Glutamatergic neuron (in vitro differentiated cells): ENCODE measurements around the gene BEAN1. TPM values are rescaled to one million over a fixed set of nuclear protein-coding genes. Genes with fewer than 3 reads are reported as not detected.
"Not testable (repeated sequence)": the region's sequence is repeated elsewhere in the genome, so short reads cannot be mapped to it uniquely, and the experiment has no call there.

ENCODE experiments used
- DNase-seq: peaks from one replicate; pipeline ENCODE4 v3.0.0; 2022
- H3K27ac Mint-ChIP-seq: one replicate; pipeline ENCODE4 v1.8.0; 2020; ENCODE audit warnings: mild to moderate bottlenecking, mixed read lengths, inconsistent platforms; ENCODE audit not compliant: unreplicated experiment
- H3K27me3 Mint-ChIP-seq: one replicate; pipeline ENCODE4 v1.8.0; 2020; ENCODE audit warnings: mild to moderate bottlenecking, moderate library complexity, mixed read lengths, inconsistent platforms; ENCODE audit not compliant: unreplicated experiment
- H3K36me3 Mint-ChIP-seq: one replicate; pipeline ENCODE4 v1.8.0; 2020; ENCODE audit warnings: mild to moderate bottlenecking, mixed read lengths, inconsistent platforms; ENCODE audit not compliant: unreplicated experiment
- H3K4me1 Mint-ChIP-seq: one replicate; pipeline ENCODE4 v1.8.0; 2020; ENCODE audit warnings: mild to moderate bottlenecking, low read depth, mixed read lengths, inconsistent platforms; ENCODE audit not compliant: unreplicated experiment
- H3K4me3 Mint-ChIP-seq: one replicate; pipeline ENCODE4 v1.8.0; 2020; ENCODE audit warnings: mild to moderate bottlenecking, mixed read lengths, inconsistent platforms; ENCODE audit not compliant: unreplicated experiment
- H3K9me3 Mint-ChIP-seq: one replicate; pipeline ENCODE4 v1.8.0; 2020; ENCODE audit warnings: mild to moderate bottlenecking, moderate library complexity, mixed read lengths, inconsistent platforms; ENCODE audit not compliant: unreplicated experiment
- total RNA-seq: library from RNA; stranded (reverse); fragmentation: NEBNext Ultra II Directional; extraction: Animal tissue kit (Norgen Biotek cat#: 25700); gene quantifications from one replicate; pipeline ENCODE4 v1.2.1, GENCODE V29; 2021; ENCODE audit not compliant: unreplicated experiment
- TF ChIP-seq, protein P1 (sequence below): fragments of 200-600 bp; sonication (generic); IDR thresholded peaks from one replicate; pipeline ENCODE4 v1.5.0; 2021; ENCODE audit not compliant: partially characterized antibody, unreplicated experiment

Gene BEAN1
- total RNA-seq, 1 donor from 2014 or later = 1.8 TPM

GRCh38 chr16:66511602-66512271, 84.6 kb downstream of the BEAN1 start:
- Mint-ChIP-seq H3K27me3 (peaks cover 15% of the 10 kb centered on the region), H3K4me3 (peak overlapping the region; percentile 73), H3K36me3 (peaks cover 6% of the 10 kb centered on the region), H3K9me3 (peaks cover 10% of the 10 kb centered on the region), H3K4me1 (peaks cover 25% of the 10 kb centered on the region), H3K27ac (peak overlapping the region; percentile 98)
- peak; percentile 69 for DNase-seq
- TF ChIP-seq, protein P1, sequence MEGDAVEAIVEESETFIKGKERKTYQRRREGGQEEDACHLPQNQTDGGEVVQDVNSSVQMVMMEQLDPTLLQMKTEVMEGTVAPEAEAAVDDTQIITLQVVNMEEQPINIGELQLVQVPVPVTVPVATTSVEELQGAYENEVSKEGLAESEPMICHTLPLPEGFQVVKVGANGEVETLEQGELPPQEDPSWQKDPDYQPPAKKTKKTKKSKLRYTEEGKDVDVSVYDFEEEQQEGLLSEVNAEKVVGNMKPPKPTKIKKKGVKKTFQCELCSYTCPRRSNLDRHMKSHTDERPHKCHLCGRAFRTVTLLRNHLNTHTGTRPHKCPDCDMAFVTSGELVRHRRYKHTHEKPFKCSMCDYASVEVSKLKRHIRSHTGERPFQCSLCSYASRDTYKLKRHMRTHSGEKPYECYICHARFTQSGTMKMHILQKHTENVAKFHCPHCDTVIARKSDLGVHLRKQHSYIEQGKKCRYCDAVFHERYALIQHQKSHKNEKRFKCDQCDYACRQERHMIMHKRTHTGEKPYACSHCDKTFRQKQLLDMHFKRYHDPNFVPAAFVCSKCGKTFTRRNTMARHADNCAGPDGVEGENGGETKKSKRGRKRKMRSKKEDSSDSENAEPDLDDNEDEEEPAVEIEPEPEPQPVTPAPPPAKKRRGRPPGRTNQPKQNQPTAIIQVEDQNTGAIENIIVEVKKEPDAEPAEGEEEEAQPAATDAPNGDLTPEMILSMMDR = no peak

DNA sequence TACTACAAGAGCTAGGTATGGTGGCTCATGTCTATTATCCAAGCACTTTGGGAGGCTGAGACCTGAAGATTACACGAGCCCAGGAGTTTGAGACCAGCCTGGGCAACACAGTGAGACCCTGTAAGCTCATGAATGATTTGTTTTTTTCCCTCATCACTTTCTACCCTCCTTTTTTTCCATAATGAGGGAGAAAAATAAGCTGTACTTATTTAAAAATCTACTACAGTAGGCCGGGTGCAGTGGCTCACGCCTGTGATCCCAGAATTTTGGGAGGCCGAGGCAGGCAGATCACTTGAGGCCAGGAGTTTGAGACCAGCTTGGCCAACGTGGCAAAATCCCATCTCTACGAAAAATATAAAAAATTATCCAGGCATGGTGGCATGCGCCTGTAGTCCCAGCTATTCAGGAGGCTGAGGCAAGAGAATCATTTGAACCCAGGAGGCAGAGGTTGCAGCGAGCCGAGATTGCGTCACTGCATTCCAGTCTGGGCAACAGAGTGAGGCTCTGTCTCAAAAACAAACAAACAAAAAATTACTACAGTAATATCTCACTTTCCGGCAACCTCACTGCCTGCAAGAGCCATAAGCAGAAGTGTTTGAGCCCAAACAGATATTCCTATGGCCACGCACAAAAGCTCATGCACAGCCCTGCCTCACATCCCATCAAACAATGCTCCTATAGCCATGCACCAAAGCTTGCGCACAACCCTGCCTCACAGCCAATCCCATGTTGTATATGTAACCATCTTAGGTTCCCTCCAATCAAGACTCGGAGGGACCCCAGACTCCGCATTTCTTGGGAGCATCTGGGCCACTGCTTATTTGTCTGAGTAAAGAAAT, 85.4 kb downstream of the BEAN1 start:
- H3K4me1 Mint-ChIP-seq = peaks cover 28% of the 10 kb centered on the region
- H3K27ac Mint-ChIP-seq = peak overlapping the region; percentile 98
- H3K9me3 Mint-ChIP-seq = peaks cover 10% of the 10 kb centered on the region

GRCh38 chr16:66513111-66513723, 86.1 kb downstream of the BEAN1 start:
- Mint-ChIP-seq H3K27me3 (peaks cover 19% of the 10 kb centered on the region), H3K4me3 (no peak overlapping the region), H3K4me1 (peaks cover 28% of the 10 kb centered on the region), H3K9me3 (peaks cover 10% of the 10 kb centered on the region), H3K36me3 (peaks cover 6% of the 10 kb centered on the region), H3K27ac (peak overlapping the region; percentile 40)
- DNase-seq = no peak
- TF ChIP-seq, protein P1 = no peak

More for the DNA sequence above, 85.4 kb downstream of the BEAN1 start:
- H3K36me3 Mint-ChIP-seq = peaks cover 6% of the 10 kb centered on the region
- peak overlapping the region; percentile 73 for H3K4me3 Mint-ChIP-seq
- TF ChIP-seq, protein P1 = no peak
- H3K27me3 Mint-ChIP-seq = peaks cover 16% of the 10 kb centered on the region
- no peak for DNase-seq

DNA sequence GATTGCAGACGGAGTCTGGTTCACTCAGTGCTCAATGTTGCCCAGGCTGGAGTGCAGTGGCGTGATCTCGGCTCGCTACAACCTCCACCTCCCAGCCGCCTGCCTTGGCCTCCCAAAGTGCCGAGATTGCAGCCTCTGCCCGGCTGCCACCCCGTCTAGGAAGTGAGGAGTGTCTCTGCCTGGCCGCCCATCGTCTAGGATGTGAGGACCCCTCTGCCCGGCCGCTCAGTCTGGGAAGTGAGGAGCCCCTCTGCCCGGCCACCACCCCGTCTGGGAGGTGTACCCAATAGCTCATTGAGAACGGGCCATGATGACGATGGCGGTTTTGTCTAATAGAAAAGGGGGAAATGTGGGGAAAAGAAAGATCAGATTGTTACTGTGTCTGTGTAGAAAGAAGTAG, 87.3 kb downstream of the BEAN1 start:
- not testable (repeated sequence) for DNase-seq, H3K9me3 Mint-ChIP-seq, H3K27ac Mint-ChIP-seq, H3K4me3 Mint-ChIP-seq, H3K36me3 Mint-ChIP-seq
- Mint-ChIP-seq H3K4me1 (peaks cover 28% of the 10 kb centered on the region), H3K27me3 (peaks cover 19% of the 10 kb centered on the region)

DNA sequence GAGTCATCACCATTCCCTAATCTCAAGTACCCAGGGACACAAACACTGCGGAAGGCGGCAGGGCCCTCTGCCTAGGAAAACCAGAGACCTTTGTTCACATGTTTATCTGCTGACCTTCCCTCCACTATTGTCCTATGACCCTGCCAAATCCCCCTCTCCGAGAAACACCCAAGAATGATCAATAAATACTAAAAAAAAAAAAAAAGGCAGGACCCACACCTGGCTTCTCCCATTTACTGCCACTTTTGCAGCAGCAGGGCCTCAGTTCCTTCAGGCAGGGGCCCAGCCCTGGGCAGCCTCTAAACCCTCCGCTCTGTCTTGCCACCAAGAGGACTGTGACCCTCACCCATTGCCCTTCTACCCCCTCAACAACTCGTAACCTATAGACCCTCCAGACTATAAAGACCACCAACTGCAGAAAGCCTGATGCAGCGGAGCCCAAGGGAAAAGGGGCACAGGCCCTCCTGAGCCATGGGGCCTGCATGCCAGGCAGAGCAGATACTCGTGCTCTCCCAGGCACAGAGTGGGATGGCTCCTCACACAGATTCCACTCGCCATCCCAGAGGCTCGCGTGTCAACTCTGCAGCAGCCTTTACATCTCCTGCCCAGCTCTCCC, 88.0 kb downstream of the BEAN1 start:
- not testable (repeated sequence) for DNase-seq, H3K36me3 Mint-ChIP-seq, H3K9me3 Mint-ChIP-seq, H3K27ac Mint-ChIP-seq
- Mint-ChIP-seq H3K4me3 (peak overlapping the region; percentile 23), H3K4me1 (peaks cover 23% of the 10 kb centered on the region), H3K27me3 (peaks cover 16% of the 10 kb centered on the region)
